GM21381 (cell line): ENCODE data around the gene SLC25A21.

ENCODE experiments used
- ATAC-seq: cut with Tn5 transposase; IDR thresholded peaks from one replicate; pipeline ENCODE4 v1.9.1; 2021; ENCODE audit warnings: mild to moderate bottlenecking, moderate library complexity; ENCODE audit not compliant: unreplicated experiment

SLC25A21 gene

DNA sequence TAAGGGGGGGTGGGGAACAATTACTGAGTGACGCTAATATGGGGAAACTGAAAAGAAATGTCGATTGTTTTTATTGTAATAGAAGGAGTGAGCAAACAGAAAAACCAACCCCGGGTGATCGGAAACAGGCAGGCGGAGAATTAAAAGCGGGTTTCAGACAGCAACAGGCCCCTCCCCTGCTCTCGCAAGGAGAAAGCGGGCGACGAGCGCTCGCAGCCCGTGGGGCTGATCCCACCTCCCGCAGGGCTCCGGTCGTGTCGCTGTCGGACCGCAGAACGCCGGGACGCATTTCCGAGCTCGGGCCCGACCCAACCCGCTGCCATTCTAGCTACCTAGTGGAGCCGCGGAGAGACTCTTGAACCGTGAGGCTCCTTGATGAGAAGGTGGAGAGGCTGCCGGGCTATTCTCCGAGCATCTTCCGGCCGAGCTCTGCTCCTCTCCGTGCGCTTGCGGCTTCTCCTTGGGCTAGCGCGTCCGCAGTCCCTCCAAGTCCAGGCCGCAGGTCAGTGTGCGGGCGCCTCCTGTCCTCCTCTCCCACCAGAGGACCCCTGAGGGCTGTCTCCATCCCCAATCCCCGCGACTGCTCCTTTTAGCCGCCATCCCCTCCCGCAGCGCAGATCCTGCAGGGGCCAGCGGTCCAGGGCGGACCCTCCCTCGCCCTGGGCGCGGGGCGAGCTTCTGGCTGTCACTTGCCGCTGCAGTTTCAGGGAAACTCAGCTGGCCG is 514.8 kb downstream of the SLC25A21 start:
- ATAC-seq: no peak

DNA sequence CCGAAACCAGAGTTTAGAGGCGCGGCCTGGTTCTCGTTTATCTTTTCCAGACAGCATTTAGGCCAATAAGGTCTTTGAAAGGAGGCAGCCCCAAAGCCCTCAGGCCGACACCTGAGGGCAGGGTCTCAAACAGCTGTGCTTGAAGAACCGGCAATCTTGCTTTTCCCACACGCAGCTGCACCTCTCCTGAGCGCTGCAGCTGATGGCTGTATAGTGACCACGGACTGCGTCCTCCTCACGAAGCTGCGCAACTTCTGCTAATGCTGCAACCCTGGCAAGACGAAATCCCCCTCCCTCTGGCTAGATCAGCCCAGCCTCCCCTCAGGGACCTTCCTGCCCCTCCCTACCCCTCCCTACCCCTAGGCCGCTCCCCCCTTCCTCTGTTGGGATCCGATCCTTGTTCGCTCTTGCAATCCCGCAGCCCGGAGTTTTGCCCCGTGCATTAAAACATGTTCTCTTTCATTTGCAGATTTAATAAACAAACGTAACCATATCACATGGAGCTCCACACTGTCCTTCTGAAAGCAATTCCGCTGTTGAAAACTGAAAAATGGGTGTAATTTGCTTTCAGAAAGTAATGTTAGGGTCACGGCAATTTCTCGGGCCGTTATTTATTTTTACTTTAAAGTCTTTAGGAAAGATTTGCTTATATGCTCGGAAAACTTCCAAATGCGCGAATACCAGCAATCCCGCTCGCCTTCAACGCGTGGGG is 515.6 kb downstream of the SLC25A21 start:
- no peak for ATAC-seq

DNA sequence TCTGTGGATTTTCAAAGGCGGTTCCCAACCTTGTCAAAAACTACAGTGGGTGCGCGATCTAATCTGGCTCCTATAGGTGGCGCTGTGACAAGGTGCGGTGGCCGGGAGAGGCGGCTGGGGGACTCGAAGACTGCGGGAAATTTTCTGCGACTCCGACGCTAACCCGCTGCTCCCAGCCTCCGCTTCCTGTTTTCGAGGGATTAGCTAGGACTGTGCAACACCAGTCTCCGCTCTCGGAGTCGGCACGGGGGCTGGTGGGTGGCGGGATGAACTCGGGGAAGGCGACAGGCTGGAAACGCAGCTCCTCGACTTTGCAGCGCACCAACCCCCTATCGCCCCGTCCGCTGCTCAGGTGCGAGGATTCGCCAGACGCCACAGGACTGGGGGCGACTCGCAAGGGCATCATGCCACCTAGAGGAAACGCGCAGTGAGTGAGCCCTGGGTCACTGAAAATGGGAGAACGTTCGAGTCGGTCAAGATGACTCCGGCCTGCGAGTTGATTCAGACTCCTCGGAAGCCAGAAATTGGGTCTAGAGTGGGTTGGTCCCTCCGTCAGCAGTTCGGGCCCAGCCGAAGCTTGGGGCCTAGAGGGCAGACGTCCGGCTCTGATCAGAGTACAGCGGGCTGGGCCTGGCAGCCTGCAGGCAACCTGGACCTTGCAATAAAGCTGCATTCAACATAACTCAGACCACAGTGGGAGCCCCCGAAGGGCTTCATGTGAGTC is 516.3 kb downstream of the SLC25A21 start:
- ATAC-seq: no peak

DNA sequence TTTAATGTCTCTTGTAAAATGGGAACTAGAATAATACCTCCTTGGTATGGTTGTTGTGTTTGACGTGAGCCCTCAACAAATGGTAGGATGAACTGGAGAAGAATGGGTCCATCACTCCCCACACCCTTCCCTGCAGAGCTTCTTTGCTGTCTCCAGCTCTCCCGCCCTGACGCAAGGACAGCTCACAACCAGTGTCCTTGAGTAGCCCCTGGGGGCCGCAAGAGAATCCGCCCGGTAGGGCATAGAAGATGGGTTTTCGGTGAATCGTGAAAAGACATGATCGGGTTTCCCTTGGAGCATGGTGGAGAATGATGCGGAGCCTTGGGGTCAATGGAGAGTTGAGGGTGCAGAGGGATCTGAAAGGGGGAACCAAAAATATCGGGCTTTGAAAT is 516.8 kb downstream of the SLC25A21 start:
- no peak for ATAC-seq

DNA sequence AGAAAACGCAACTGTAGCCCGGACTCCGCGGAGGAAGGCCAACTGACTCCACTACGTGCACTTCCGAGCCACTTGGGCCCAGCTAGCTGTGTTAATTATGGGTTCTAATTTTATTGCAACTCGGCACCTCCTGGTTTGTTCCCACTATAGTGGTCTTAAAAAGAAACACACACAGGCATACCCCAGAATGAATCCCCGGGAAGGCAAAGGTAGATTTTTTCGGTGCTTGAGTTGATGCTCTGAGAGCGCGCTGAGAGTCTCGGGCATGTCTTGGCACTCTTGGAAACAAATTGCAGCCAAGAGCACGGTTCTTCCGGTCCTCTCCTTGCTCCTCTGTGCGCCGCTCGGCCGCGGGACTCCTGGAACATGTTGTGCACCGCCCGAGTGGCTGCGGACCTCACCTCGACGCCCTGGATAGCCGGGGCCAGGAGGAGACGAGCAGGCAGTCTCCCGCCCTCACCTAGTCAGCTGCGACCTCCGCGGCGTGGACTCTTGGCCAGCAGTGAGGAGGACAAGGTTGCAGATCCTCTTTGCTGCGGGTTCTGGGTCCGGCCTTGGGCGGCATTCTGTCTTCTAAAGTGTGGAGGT is 517.5 kb downstream of the SLC25A21 start:
- no peak for ATAC-seq

DNA sequence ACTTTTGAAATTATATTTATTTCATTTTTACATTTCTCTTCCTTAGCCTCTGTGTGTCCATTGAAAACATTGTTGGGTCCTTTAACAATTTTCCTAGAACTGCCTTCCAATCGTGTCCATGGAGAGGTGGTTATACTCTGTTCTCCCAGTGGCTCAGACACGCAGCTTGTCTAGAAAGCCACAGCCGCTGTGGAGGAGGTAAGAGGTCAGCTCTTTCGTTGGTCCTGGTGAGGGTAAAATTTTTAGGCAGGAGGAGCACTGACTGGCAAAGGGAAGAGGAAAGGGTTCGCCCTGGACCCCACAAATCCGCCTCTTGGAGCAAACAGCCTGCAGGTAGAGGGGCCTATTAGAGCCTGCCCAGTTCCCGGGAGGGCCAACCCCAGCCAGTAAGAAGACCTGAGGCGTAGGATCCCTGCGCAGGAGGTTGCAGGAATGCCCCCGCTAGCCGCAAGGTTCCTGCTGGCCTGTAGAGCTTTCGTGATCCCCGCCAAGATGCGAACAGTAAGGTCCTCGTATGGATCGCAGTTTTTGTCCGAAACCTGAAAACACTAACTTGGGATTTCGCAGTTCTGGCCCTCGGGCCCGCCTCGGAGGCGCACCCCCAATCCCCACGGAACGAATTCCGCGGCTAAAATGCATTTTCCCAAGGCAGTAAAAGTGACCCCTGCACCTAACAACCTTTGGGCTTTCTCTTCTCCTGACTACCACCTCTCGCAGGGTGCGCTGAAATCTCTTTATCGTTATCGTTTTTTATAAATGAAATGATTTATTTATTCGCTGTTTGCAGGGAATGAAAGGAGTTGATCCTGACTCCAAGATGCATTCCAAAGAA is 518.2 kb downstream of the SLC25A21 start:
- ATAC-seq: no peak

DNA sequence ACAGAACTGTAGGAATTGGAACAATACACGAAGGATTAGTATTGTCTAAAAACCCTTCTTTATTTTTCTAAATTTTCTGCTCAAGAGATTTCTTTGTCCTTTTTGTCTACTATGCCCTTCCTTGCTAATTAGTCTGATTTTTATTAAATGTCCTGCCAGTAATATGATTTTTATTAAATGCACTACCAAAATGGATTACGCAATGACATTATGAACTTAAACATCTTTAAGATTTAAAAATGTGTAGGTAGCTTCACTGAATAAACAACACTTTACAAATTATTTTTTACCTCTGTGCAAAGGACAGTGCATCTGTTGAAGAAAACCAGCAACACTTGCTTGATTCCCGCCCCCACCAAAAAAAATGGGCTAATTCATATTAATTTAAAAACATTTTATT is 519.0 kb downstream of the SLC25A21 start:
- no peak for ATAC-seq

DNA sequence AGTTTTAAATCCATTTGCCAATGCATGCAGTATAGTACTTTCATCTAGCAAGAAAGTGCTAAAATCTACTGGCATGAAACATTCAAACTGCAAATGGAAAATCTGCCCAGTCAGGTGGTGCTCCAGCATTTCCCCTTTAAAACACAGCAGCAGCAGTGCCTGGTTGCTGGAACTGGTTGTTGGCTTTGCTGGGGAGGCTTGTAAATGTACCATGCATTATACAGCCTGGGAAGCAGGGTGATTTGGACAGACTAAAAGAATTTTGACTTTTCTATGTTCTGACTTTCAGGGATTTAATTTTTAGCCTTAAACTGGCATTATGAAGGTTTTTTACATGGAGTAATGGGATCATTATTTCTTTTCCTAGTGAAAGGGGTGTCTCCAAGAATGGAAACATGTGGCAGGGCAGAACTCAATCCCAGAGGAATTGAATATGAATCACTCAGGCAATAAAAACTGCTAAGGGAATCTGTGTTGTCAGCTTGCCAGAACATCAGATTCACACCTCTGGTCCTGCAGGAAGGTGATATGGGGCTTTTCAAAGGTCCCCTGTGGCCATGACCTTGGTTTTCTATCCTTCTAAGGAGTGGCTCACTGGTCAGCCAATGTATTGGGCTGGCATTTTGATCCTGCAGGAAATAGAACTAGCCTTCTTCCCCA is 519.7 kb downstream of the SLC25A21 start:
- ATAC-seq: no peak

DNA sequence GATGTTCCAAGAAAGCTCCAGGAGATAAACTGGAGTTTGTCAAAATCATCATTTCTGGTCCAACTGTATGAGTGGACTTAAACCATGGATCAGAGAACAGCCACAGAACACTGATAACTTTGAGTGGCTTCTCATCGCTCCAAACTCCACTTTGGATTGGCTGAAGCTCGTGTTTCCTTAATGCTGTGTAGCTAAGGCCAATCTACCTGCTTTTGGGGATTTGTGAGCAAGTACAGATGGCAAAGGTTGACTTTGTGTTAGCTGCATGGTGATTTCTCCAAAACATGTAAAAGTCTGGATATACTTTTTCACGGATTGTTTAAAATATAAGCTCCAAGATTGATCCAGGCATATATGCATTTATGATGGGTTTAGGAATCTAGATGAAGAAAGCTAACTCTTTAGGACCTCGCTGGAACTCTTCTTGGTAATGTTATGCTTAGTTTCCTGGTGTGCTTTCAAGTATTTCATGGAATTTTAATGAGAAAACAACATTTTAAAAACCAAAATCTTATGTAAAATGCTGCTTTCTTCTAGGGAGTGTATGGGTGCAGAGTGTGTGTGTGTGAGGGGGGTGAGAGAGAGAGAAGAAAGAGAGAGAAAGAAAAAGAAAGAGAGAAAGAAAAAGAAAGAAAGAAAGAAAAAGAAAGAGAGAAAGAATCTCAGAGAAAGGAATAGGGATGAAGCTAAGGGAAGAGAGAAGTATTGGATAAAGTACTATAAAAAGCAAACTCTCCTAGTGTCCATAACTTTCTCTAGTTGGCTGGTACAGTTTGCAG is 522.3 kb downstream of the SLC25A21 start:
- no peak for ATAC-seq

DNA sequence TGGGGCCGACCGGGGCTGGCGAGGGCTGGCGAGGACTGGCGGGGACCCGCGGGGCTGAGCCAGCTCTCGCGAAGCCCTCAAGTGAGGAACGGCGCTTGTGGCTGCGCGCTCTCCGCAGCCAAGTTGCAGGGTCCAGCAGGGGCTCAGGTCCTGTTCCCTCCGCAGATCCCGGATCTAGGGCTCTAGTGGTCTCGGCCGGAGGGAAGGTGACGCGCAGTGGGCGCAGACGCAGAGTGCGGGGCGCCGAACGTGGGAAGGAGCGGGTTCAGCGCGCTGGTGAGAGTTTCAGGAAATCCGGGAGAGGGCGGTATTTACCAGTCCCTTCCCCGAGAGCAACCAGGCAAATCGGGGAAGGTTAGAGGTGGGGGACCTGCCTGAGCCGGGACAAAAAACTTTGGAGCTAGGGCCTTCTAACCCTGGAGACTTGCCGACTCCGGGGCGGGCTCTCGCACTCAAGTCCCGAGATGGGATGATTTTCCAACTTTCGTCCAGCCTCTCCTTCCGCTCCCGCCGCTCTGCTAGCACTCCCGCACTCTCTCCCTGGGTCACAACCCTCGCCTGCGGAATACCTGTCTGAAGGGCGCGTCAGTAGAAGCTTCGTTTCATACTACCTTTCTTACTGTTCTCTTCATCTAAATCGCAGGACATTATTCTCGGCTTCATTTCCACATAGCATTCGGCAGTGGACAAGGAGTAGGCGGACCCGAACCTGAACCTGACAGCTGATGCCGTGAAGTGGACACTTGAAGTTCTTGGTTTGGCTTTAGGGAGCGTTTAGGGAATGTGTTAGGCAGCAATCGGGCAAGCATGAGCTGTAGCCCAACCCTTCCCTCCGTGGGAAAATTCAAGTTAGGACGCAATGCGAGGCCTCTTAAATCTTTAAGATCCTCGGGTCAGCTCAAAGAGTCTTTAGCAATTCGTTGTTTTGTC is 524.3 kb downstream of the SLC25A21 start:
- ATAC-seq: no peak

DNA sequence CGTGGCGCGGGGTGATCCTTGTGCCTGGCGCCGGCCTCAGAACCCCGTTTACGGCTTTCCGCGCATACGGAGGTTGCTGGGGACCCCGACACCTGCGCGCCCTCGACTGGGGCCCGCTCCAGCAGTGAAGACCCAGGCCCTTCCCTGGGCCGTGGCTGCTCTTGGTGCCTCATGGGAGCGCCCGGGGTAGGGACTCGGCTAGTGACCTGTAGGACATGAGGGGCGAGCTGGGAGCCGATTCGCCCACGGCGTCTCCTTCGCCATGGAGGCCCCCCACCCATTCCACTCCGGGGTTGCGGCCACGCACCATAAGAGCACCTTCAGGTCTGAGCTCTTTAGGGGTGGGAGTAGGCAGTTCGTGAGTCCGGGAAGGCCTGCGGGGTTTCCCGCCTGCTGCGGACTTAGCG is 525.0 kb downstream of the SLC25A21 start:
- ATAC-seq: no peak

DNA sequence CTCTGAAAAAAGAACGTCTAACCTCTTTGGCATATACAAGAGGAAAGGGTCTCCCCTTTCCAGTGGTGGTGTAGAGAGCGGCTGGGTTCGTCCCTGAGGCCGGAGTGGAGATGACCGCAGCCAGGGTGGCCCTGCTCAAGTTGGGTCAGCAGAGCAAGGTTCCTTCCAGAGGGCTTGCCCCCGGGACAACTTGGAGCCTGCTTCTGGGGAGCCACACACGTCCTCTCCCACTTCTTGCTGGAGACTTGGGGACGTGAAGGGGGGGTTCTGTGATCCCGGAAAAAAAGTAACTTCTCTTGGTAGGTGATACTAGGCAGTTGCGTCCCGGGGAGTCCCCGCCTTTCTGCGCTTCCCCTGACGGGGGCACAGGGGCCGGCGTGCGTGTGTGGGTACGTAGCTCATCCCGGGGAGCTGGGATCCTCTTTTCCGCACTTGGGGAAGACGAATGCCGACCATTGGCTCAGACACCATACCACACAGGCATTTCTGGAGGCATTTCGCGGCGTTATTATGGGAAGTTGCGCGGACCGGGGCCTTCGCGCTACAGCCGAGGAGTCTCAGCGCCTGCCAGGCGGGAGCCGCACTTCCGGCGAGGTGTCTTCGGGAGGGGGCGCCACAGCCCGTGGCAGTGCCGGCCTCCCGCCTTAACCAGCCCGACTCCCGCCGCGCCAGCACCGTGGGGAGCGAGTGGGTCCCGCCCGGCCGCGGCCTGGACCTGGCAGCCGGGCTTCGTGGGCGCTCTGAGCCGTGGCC is 525.6 kb downstream of the SLC25A21 start:
- ATAC-seq: no peak

DNA sequence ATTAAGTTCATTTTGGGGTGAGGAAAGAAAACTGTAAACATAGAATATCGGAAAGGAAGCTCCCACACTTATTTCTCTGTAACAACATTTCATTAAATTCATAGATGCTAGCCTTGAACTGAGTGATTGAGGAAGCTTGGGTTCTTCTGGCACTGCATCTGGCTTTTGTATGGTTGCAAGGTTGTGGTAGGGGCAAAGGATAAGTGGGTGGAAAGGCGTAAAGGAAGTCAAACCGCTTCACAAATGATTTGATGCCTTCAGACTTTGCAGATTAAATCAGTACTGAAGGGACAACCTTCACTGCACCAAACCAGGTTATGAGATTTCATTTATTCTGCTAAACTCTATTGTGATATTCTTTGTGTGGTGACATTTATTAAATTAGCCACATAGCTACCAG is 538.8 kb downstream of the SLC25A21 start:
- ATAC-seq: no peak
